ENCODE measurements around the gene KANK2. TPM values are rescaled to one million over a fixed set of nuclear protein-coding genes. Genes with fewer than 3 reads are reported as not detected.
"Not testable (repeated sequence)": the region's sequence is repeated elsewhere in the genome, so short reads cannot be mapped to it uniquely, and the experiment has no call there.

The KANK2 gene
- total and polyA plus RNA-seq, 2 of the 8 experiments (the other 6 are each of a cell fraction or from before 2014, with no cell fraction given) = 25.2 to 42.3 TPM

DNA sequence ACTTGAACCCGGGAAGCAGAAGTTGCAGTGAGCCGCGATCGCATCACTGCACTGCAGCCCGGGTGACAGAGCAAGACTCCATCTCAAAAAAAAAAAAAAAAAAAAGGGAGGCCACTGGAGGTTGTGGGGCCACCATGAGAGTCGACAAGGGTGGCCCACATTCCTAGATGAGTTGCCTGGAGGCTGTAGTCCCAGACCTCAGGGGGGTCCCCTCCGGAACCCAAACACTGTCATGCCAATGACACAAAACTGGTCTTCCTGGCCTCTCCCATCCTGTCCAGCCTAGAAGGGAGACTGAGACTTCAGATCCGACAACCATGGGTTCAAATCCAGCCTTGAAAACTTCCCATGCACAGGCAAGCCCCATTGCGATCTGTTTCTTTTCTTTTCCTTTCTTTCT, 56.4 kb downstream of the KANK2 start (continued):
- no peak for TF ChIP-seq CHD2 (IDR thresholded peaks at IDR 0.05; ENCODE audit: low read length)
- TF ChIP-seq MAFK (IDR thresholded peaks at IDR 0.05; ENCODE audit: low read depth, low read length) = no peak
- TF ChIP-seq BRCA1 (IDR thresholded peaks at IDR 0.05; ENCODE audit: low read depth, low read length) = no peak
- TF ChIP-seq PHF8 (conservative IDR thresholded peaks at IDR 0.05; ENCODE audit: low read depth, low read length) = no peak
- no peak for TF ChIP-seq KDM5A (IDR thresholded peaks at IDR 0.05; ENCODE audit: low read length)
- TF ChIP-seq GABPA (IDR thresholded peaks at IDR 0.05; ENCODE audit: borderline replicate concordance, insufficient read depth, low read length) = no peak

DNA sequence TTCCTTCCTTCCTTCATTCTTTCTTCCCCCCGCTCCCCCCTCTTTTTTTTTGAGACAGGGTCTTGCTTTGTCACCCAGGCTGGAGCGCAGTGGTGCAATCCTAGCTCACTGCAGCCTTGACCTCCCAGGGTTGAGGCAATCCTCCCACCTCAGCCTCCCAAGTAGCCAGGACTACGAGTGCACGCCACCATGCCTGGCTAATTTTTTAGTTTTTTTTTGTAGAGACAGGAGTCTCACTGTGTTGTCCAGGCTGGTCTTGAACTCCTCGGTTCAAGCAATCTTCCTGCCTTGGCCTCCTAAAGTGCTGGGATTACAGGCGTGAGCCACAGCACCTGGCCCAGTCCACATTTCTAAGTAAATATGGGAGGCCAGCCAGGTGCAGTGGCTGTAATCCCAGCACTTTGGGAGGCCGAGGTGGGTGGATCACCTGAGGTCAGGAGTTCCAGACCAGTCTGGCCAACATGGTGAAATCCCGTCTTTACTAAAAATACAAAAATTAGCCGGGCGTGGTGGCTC, 57.3 kb downstream of the KANK2 start:
- 85% methylated on average over 10 of the region's 10 CpGs; no CpG with 5 or more reads in 1 of the 2 experiments for WGBS, 2 experiments (ENCODE audit: extremely low coverage in 1 of 2, insufficient coverage in 1 of 2, insufficient read length in 1 of 2, insufficient replicate concordance in 2 of 2, low coverage in 1 of 2, low lambda C conversion rate in 2 of 2, missing lambda C conversion rate in 1 of 2)
- not testable (repeated sequence) for H3K79me2 ChIP-seq (ENCODE audit: control insufficient read depth in 1 of 2, insufficient read depth in 2 of 2, low read length in 2 of 2); DNase-seq (ENCODE audit: low read depth in 1 of 2, low spot score in 2 of 2); H3K27ac ChIP-seq (ENCODE audit: low read depth, low read length); H3K56ac ChIP-seq (replicated peaks; ENCODE audit: insufficient read length, low read depth, low read length); H3K14ac ChIP-seq (ENCODE audit: insufficient read length); FAIRE-seq; H2BK20ac ChIP-seq (ENCODE audit: low read length); H2AFZ ChIP-seq (ENCODE audit: low read length); H3K4ac ChIP-seq (replicated peaks; ENCODE audit: insufficient read length, low read depth, low read length); H3K79me1 ChIP-seq (ENCODE audit: low read depth, low read length); H3K36me3 ChIP-seq (ENCODE audit: control insufficient read depth in 2 of 4, insufficient read depth in 4 of 4, low read length in 3 of 4); H4K5ac ChIP-seq (ENCODE audit: insufficient read length, low read depth, low read length); H3K27me3 ChIP-seq (replicated peaks in 1 of 4; ENCODE audit: control insufficient read depth in 3 of 4, extremely low read depth in 1 of 4, insufficient read depth in 3 of 4, low read length in 3 of 4); H3K4me2 ChIP-seq (ENCODE audit: insufficient read depth in 1 of 2, low read depth in 2 of 2, low read length in 2 of 2); H4K20me1 ChIP-seq (replicated peaks in 1 of 2; ENCODE audit: control insufficient read depth in 1 of 2, insufficient read depth in 2 of 2, low read length in 2 of 2); H3K18ac ChIP-seq (ENCODE audit: extremely low read depth, low read length); H3K23ac ChIP-seq (ENCODE audit: insufficient read length); H2BK15ac ChIP-seq (ENCODE audit: low read length); H2BK120ac ChIP-seq (replicated peaks; ENCODE audit: low read depth, low read length); H4K91ac ChIP-seq (replicated peaks; ENCODE audit: insufficient read length, low read length); H4K8ac ChIP-seq (ENCODE audit: extremely low read depth, insufficient read depth, low read length); H3K4me3 ChIP-seq (ENCODE audit: extremely low read depth in 1 of 4, insufficient read depth in 2 of 4, low read depth in 3 of 4, low read length in 4 of 4); H3K9me3 ChIP-seq (ENCODE audit: insufficient read depth in 2 of 2, low read depth in 1 of 2, low read length in 1 of 2); H3K23me2 ChIP-seq (ENCODE audit: low read depth, low read length); H3K9ac ChIP-seq (replicated peaks in 1 of 4; ENCODE audit: extremely low read depth in 1 of 4, low read depth in 3 of 4, low read length in 3 of 4); H2BK5ac ChIP-seq (ENCODE audit: low read depth, low read length); H2AK5ac ChIP-seq (ENCODE audit: low read depth, low read length)
- Histone ChIP-seq H2BK12ac (ENCODE audit: low read depth, low read length) (0 out of 2 replicates have a peak overlapping the region, but pooled peaks have one; percentile 27), H3K4me1 (replicated peaks in 1 of 4; ENCODE audit: control insufficient read depth in 3 of 4, insufficient read depth in 4 of 4, low read length in 3 of 4) (peaks cover 0 to 22% (median 18%) of the 10 kb centered on the region in 4 experiments; a peak in 6 of 7 replicates)
- ChIA-PET CTCF (ENCODE audit: partially characterized antibody) (interaction anchor here (0.7 to 1.6 kb wide), 4 partner anchors 10 to 104 kb away, joined by 3 to 5 read pairs (median 4); no protein-coding TSS in a partner anchor), POLR2A (ENCODE audit: partially characterized antibody) (interaction anchor here (0.7 to 1.2 kb wide), 2 partner anchors 10 to 170 kb away, joined by 3 to 4 read pairs; no protein-coding TSS in a partner anchor)

All from H1 (cell line).